GM12878 (cell line): ENCODE data around the gene SNED1. TPM values are rescaled to one million over a fixed set of nuclear protein-coding genes. Genes with fewer than 3 reads are reported as not detected.

ENCODE experiments used
- ATAC-seq: fragments of 200-7000 bp; cut with Tn5 transposase; 3 replicates; pipeline ENCODE4 v1.9.1; 2020; ENCODE audit warnings: mild to moderate bottlenecking, moderate library complexity
- BruUV-seq: library from RNA; stranded (reverse); fragments of 400-500 nt; replicated peaks from 2 replicates; lab custom pipeline; 2021; lab: Mats Ljungman, UMichigan
- CTCF ChIA-PET: fragments of 300-600 bp; sonication (Branson Sonifier 250); formaldehyde crosslinking; extraction: SDS; loops from one replicate; lab custom pipeline; 2021; ENCODE audit warnings: inconsistent platforms; lab: Yijun Ruan, JAX
- POLR2A ChIA-PET: fragments of 350-600 bp; formaldehyde crosslinking; extraction: SDS; loops from one replicate; lab custom pipeline; 2021; ENCODE audit warnings: inconsistent platforms; lab: Charles Lee
- RAD21 ChIA-PET: fragments of 300-600 bp; sonication (Branson Sonifier 250); formaldehyde crosslinking; loops from one replicate; lab custom pipeline; 2023; ENCODE audit warnings: antibody characterized with exemption; ENCODE audit not compliant: unreplicated experiment; lab: Charles Lee
- SMC1A ChIA-PET: fragments of 300-600 bp; sonication (Branson Sonifier 250); formaldehyde crosslinking; loops from one replicate; lab custom pipeline; 2023; ENCODE audit not compliant: unreplicated experiment, uncharacterized antibody; lab: Charles Lee
- DNase-seq: peaks from one replicate; pipeline ENCODE4 v3.0.0-alpha.2; 2011; ENCODE audit warnings: low read depth, low spot score
- FAIRE-seq: peaks from 3 replicates; lab custom pipeline; 2011; peaks lifted over from hg19 to GRCh38; lab: Jason Lieb, UNC
- H2AFZ ChIP-seq: 2 replicates; pipeline ENCODE4 v1.6.0; 2011; ENCODE audit warnings: low read depth, low read length, control low read depth; ENCODE audit not compliant: control insufficient read depth
- H3K27ac ChIP-seq: 2 replicates; pipeline ENCODE4 v1.5.1; 2011; ENCODE audit warnings: control low read depth; ENCODE audit not compliant: control insufficient read depth, insufficient read depth
- H3K27me3 ChIP-seq, 2 experiments: replicated peaks in 1 of 2; 2 replicates each; pipeline versions ENCODE4 v1.6.0 to v1.6.1; 2011; ENCODE audit warnings: low read length in 1 of 2; ENCODE audit not compliant: control insufficient read depth in 2 of 2, insufficient read depth in 2 of 2
- H3K36me3 ChIP-seq, 2 experiments: 2 replicates each; pipeline ENCODE4 v1.5.1; 2011; ENCODE audit warnings: low read length in 1 of 2; ENCODE audit not compliant: control insufficient read depth in 2 of 2, insufficient read depth in 2 of 2
- H3K4me1 ChIP-seq: 2 replicates; pipeline ENCODE4 v1.6.1; 2011; ENCODE audit warnings: mild to moderate bottlenecking, low read length, moderate library complexity, mixed read lengths; ENCODE audit not compliant: control insufficient read depth, insufficient read depth
- H3K4me2 ChIP-seq: 2 replicates; pipeline ENCODE4 v1.6.0; 2011; ENCODE audit warnings: control low read depth; ENCODE audit not compliant: control insufficient read depth, insufficient read depth
- H3K4me3 ChIP-seq: fragments of 200-600 bp; sonication (generic); 2 replicates; pipeline ENCODE4 v1.5.1; 2016
- H3K79me2 ChIP-seq: 2 replicates; pipeline ENCODE4 v1.6.0; 2011; ENCODE audit warnings: low read length; ENCODE audit not compliant: control insufficient read depth, insufficient read depth
- H3K9ac ChIP-seq: 2 replicates; pipeline ENCODE4 v1.8.0; 2011; ENCODE audit warnings: low read length, control low read depth, mixed read lengths; ENCODE audit not compliant: control insufficient read depth, insufficient read depth
- H3K9me3 ChIP-seq: replicated peaks from 3 replicates; pipeline ENCODE4 v1.5.1; 2011; ENCODE audit warnings: mild to moderate bottlenecking, low read length; ENCODE audit not compliant: control insufficient read depth, insufficient read depth
- H4K20me1 ChIP-seq: 2 replicates; pipeline ENCODE4 v1.6.0; 2011; ENCODE audit not compliant: control insufficient read depth, insufficient read depth
- E2F8 ChIP-seq: fragments of 450-650 bp; IDR thresholded peaks from 2 replicates; pipeline ENCODE4 v1.6.1; 2018; ENCODE audit warnings: mild to moderate bottlenecking, low read depth, moderate library complexity; ENCODE audit not compliant: partially characterized antibody
- FOXK2 ChIP-seq: fragments of 450-650 bp; IDR thresholded peaks from 2 replicates; pipeline ENCODE4 v1.6.1; 2017; ENCODE audit warnings: mild to moderate bottlenecking, moderate library complexity
- NR2C2 ChIP-seq: IDR thresholded peaks from 2 replicates; pipeline ENCODE4 v1.6.1; 2011; ENCODE audit warnings: borderline replicate concordance, low read depth; ENCODE audit not compliant: control insufficient read depth, insufficient read length
- RUNX3 ChIP-seq: IDR thresholded peaks from 2 replicates; pipeline ENCODE4 v1.6.1; 2012; ENCODE audit warnings: low read length, inconsistent platforms
- TARDBP ChIP-seq: IDR thresholded peaks from 2 replicates; pipeline ENCODE4 v1.6.1; 2016; ENCODE audit warnings: borderline replicate concordance
- WGBS: methylation state at CpG from one replicate; pipeline ENCODE4 v1.1.6; 2016; ENCODE audit warnings: low lambda C conversion rate; ENCODE audit not compliant: insufficient replicate concordance, insufficient coverage; ENCODE audit errors: missing lambda C conversion rate; 5-methylcytosine and 5-hydroxymethylcytosine counted together
- in situ Hi-C: fragments of 300-500 bp; cut with MboI; formaldehyde crosslinking; loops from 9 replicates; pipeline ENCODE4 v1.14.3; 2018; ENCODE audit warnings: mixed read lengths
- intact Hi-C: fragments of 100-400 bp; cut with micrococcal nuclease; formaldehyde crosslinking; loops from one replicate; pipeline ENCODE4 v1.14.2; 2022; ENCODE audit not compliant: unreplicated experiment
- polyA plus RNA-seq, 11 experiments: library from polyadenylated mRNA; depleted of rRNA in 4 of 11; unstranded in 6 of 11; stranded (reverse) in 5 of 11; fragments of >200 nt; fragmentation: Nextera tagmentation in 4 of 11; fragmentation: Illumina TruSeq in 1 of 11; extraction: Ambion mirVana in 4 of 11; extraction: Trizol in 1 of 11; gene quantifications; 1 replicate in 1 of 11; 2 replicates in 10 of 11; pipeline versions ENCODE4 v1.2.1 to v1.2.3, GENCODE V29; 2011 to 2016; ENCODE audit warnings: inconsistent platforms in 2 of 11, missing spikeins in 2 of 11, low read depth in 1 of 11
- total RNA-seq, 4 experiments: library from RNA; depleted of rRNA in 3 of 4; stranded (reverse); fragments of >200 nt in 3 of 4; fragmentation: Illumina TruSeq in 1 of 4; extraction: Trizol in 1 of 4; gene quantifications; 2 replicates each; pipeline versions ENCODE4 v1.2.1 to v1.2.3, GENCODE V29; 2013 to 2021

The SNED1 gene
- total and polyA plus RNA-seq, 10 of the 15 experiments (the other 5 are each of a cell fraction or from before 2014, with no cell fraction given): 0.05 to 8.4 (median 3.0) TPM

GRCh38 chr2:241015439-241015838 is 17.0 kb downstream of the SNED1 start:
- no peaks in the 10 kb centered on the region for H3K9me3 ChIP-seq
- ChIA-PET SMC1A (no interaction called here), POLR2A (no interaction called here), RAD21 (no interaction called here), CTCF (no interaction called here)
- in situ Hi-C loops (no loop called here), intact Hi-C loops (no loop called here)
- TF ChIP-seq NR2C2: no peak
- no peak for TF ChIP-seq FOXK2
- no peak for TF ChIP-seq E2F8
- TF ChIP-seq RUNX3: no peak
- no peak for TF ChIP-seq TARDBP
- 74% methylated on average over 13 of the region's 13 CpGs for WGBS
- no peaks in the 10 kb centered on the region for H3K36me3 ChIP-seq
- FAIRE-seq: no peak
- DNase-seq: no peak
- no peaks in the 10 kb centered on the region for H4K20me1 ChIP-seq
- no TSS peak for BruUV-seq
- no peaks in the 10 kb centered on the region; a peak in 1 of 4 replicates for H3K27me3 ChIP-seq
- H3K4me3 ChIP-seq: no peak overlapping the region
- H2AFZ ChIP-seq: no peak overlapping the region
- H3K79me2 ChIP-seq: no peaks in the 10 kb centered on the region
- H3K27ac ChIP-seq: no peak overlapping the region
- no peak overlapping the region for H3K9ac ChIP-seq
- no peaks in the 10 kb centered on the region for H3K4me1 ChIP-seq
- ATAC-seq: no peak
- H3K4me2 ChIP-seq: no peak overlapping the region
